ENCODE data around the gene NOD1. TPM values are rescaled to one million over a fixed set of nuclear protein-coding genes. Genes with fewer than 3 reads are reported as not detected.

NOD1 gene
- polyA plus RNA-seq, 3 donors: 7.2 to 8.5 (median 8.1) TPM

- DNase-seq (ENCODE audit: low read depth in 3 of 3, low spot score in 2 of 3): no peak
Observed at GRCh38 chr7:30379741-30380140, 98.8 kb downstream of the NOD1 start.

GRCh38 chr7:30379131-30379530 is 99.5 kb downstream of the NOD1 start:
- DNase-seq (ENCODE audit: low read depth in 3 of 3, low spot score in 2 of 3): no peak

GRCh38 chr7:30378275-30378674 is 100.3 kb downstream of the NOD1 start:
- no peak for DNase-seq (ENCODE audit: low read depth in 3 of 3, low spot score in 2 of 3)

Other genes starting within 250 kb of the NOD1 start
- gene ZNRF2, start 194.2 kb downstream of the NOD1 start, polyA plus RNA-seq (ENCODE audit: insufficient read length in 3 of 3): 10 to 100 TPM; 16.0 to 19.2 (median 18.0) TPM
- 10 to 100 TPM; 78.7 to 84.3 (median 79.2) TPM for gene GGCT, start 26.0 kb upstream of the NOD1 start, polyA plus RNA-seq (ENCODE audit: insufficient read length in 3 of 3)
- gene GARS1, start 116.1 kb upstream of the NOD1 start, polyA plus RNA-seq (ENCODE audit: insufficient read length in 3 of 3): 100 to 1,000 TPM in 1 of 3 donors, 10 to 100 TPM in 2; 95.8 to 101 (median 98.7) TPM
- under 1 TPM in 1 of 3 donors, not detected in 2; 0.24 TPM for gene CRHR2, start 203.7 kb upstream of the NOD1 start, polyA plus RNA-seq (ENCODE audit: insufficient read length in 3 of 3)

All from right renal cortex interstitium (tissue), 3 donors.